Choroid plexus epithelial cell (primary cell): ENCODE results near the gene TDG.

Experiments used
- DNase-seq: peaks from one replicate; pipeline ENCODE4 v3.0.0-alpha.2; 2010; ENCODE audit warnings: low read depth
- H3K4me3 ChIP-seq: 2 replicates; pipeline ENCODE4 v1.5.1; 2011; ENCODE audit warnings: low read depth, mild to moderate bottlenecking, control low read depth, low read length, moderate library complexity
- CTCF ChIP-seq: conservative IDR thresholded peaks from 2 replicates; pipeline ENCODE4 v1.5.1; 2011; ENCODE audit warnings: low read depth, mild to moderate bottlenecking, control low read depth, inconsistent platforms, low read length, moderate library complexity

The TDG gene

GRCh38 chr12:103965590-103966504 is at the start of gene TDG:
Gene TDG, plus strand, starts transcription at chr12:103965872. Its CDS starts 166 bp downstream, at chr12:103966038.
- DNase-seq = peak; percentile 100
- TF ChIP-seq CTCF = no peak
- peak within 1 kb of the TSS; percentile 84 for H3K4me3 ChIP-seq

- TF ChIP-seq CTCF = no peak
- no peak overlapping the region for H3K4me3 ChIP-seq
- DNase-seq = no peak
Measured at GRCh38 chr12:103917873-103918272, 47.8 kb upstream of the TDG start.

GRCh38 chr12:103924761-103925641 is 40.7 kb upstream of the TDG start:
- H3K4me3 ChIP-seq = no peak overlapping the region
- no peak for TF ChIP-seq CTCF
- DNase-seq = peak; percentile 95

- no peak for TF ChIP-seq CTCF
- no peak for DNase-seq
- peak overlapping the region; percentile 74 for H3K4me3 ChIP-seq
Measured at GRCh38 chr12:103928682-103929045, 37.0 kb upstream of the TDG start.

- H3K4me3 ChIP-seq = peak overlapping the region; percentile 74
- no peak for TF ChIP-seq CTCF
- DNase-seq = peak; percentile 95
Measured at GRCh38 chr12:103929046-103929783, 36.5 kb upstream of the TDG start.

GRCh38 chr12:103929784-103930033 is 36.0 kb upstream of the TDG start:
- no peak for DNase-seq
- peak overlapping the region; percentile 74 for H3K4me3 ChIP-seq
- no peak for TF ChIP-seq CTCF
